OCI-LY7 (cell line): ENCODE data around the gene DIAPH2.

ENCODE experiments used
- EZH2phosphoT487 ChIP-seq: fragments of 200-600 bp; sonication (generic); IDR thresholded peaks from 2 replicates; pipeline ENCODE4 v1.6.1; 2018; ENCODE audit warnings: low read depth, borderline replicate concordance, mild to moderate bottlenecking, mixed run types, antibody characterized with exemption, low read length, moderate library complexity, mixed read lengths
- TF ChIP-seq, protein P1 (sequence below): fragments of 200-600 bp; sonication (generic); conservative IDR thresholded peaks from 2 replicates; pipeline ENCODE4 v1.5.1; 2014; ENCODE audit warnings: mild to moderate bottlenecking, antibody characterized with exemption, low read length, moderate library complexity, mixed read lengths

DNA sequence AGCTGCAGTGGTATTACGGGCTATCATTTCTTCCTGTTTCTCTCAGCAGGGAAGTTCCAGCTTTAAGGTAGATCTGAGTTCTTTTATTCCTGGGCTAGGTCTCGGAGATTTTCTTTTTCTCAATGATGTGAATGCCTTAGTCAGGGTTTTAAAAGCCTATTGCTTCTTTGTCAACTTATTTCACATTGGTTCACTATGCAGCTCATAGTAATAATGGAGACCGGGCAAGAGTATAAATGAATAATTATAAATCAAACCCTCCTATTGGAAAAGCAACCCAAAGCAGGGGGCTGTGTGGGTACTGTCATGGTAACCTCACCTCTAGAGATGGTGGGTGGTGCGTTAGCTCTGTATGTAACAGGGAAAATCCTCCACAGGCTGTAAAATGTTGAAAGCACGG, 762.7 kb downstream of the DIAPH2 start:
- TF ChIP-seq, protein P1, sequence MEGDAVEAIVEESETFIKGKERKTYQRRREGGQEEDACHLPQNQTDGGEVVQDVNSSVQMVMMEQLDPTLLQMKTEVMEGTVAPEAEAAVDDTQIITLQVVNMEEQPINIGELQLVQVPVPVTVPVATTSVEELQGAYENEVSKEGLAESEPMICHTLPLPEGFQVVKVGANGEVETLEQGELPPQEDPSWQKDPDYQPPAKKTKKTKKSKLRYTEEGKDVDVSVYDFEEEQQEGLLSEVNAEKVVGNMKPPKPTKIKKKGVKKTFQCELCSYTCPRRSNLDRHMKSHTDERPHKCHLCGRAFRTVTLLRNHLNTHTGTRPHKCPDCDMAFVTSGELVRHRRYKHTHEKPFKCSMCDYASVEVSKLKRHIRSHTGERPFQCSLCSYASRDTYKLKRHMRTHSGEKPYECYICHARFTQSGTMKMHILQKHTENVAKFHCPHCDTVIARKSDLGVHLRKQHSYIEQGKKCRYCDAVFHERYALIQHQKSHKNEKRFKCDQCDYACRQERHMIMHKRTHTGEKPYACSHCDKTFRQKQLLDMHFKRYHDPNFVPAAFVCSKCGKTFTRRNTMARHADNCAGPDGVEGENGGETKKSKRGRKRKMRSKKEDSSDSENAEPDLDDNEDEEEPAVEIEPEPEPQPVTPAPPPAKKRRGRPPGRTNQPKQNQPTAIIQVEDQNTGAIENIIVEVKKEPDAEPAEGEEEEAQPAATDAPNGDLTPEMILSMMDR = no peak
- no peak for TF ChIP-seq EZH2phosphoT487
